GM21576 (cell line): ENCODE measurements around the gene TMCO6.
"Not testable (repeated sequence)": the region's sequence is repeated elsewhere in the genome, so short reads cannot be mapped to it uniquely, and the experiment has no call there.

Experiments
- ATAC-seq: cut with Tn5 transposase; IDR thresholded peaks from one replicate; pipeline ENCODE4 v1.9.1; 2021; ENCODE audit warnings: mild to moderate bottlenecking, moderate library complexity; ENCODE audit not compliant: unreplicated experiment

The TMCO6 gene

DNA sequence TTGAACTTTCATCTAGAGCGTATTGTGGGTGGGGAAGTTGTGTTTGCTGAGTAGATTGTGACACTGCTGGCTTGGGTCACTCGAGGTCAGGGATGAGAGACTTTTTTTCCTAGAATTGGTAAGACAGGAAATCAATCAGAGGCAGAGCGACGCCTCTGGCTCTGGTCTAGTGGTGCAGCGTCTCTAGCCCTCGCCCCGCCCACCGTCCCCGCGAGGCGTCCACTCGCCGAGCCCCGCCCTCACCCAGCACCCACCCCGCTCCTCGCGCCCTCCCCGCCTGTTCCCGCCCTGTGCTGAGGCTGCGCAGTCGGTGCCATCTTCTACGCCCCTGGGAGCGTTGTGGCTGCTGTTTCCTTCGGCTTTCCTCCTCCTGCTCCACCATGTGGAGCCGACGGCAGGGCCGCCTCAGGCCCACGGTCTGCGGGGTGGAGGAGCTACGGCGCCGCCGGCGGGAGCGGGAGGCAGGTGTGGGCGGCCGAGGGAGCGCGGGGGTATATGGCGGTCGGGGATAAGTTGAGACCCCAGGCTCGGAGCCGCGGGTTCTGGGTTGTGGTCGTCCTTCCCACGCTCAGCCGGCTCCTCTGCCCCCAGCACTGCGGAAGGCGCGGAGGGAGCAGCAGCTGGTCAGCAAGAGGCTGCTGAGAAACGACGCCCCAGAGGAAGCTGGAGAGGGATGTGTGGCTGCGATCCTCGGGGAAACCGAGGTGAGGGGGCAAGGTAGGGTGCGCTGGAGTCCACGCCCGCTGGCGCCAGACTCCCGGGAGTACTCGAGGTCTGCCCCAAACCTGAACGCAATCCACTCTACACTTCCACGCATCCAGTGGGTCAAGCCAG lies at the start of gene TMCO6:
TMCO6 (plus strand) TSS at position 304 of the 834 bp plus-strand sequence; CDS start at position 381, 77 bp downstream.
- peak; percentile 89 for ATAC-seq

DNA sequence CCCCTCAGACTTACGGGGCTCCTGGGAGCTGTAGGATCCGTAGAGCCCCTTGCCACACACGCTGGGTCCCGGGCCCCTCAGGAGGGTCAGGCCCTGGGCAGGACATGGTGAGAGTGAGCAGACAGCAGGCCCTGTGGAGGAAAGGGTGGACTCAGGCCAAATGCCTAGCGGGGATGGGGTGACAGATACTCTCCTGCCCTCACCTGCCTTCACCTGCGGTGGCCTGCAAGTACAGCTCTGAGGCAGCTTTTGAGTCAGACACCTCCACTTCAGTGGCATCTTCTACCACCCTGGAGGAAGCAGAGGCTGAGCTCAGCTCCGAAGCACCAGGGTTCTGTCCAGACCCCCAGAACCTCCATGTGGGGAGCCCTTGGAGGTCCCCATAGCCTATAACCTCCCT lies 48.4 kb upstream of the TMCO6 start:
- no peak for ATAC-seq

GRCh38 chr5:140591747-140592372 lies 47.4 kb upstream of the TMCO6 start:
- ATAC-seq, result no peak

GRCh38 chr5:140593070-140593469 lies 46.2 kb upstream of the TMCO6 start:
- not testable (repeated sequence) for ATAC-seq

- no peak for ATAC-seq
Observed at GRCh38 chr5:140594169-140594568, 45.1 kb upstream of the TMCO6 start.

DNA sequence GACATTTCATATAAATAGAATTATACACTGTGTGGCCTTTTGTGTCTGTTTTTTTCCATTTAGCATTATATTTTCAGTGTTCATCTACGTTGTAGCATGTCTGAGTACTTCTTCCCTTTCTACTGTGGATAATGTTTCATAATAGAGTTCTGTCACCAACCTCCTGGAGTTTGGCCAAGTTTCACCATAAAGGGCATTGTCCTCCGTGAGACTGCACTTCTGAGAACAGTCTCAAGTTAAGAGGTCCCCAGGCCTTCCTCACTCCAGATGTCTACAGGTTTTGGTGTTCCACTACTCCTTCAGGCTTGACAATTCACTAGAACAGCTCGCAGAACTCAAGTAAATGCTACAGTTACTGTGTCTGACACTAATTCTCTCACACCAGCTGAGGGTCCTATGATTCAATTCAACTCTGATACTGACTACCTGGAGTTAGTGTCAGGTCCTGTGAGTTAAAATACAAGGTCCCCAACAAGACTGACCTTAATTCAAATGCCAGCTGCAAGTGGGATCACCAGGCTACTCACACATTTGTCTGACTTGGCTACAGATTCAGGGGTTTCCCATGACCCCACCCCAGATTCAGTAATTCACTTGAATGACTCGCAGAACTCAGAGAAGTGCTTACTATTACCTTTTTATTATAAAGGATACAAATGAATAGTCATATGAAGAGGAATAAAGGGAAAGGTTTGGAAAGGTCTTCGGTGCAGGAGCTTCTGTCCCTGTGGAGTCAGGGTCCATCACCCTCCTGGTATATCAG lies 43.5 kb upstream of the TMCO6 start:
- ATAC-seq, result no peak

- ATAC-seq, result no peak
Observed at GRCh38 chr5:140596321-140596741, 42.9 kb upstream of the TMCO6 start.

DNA sequence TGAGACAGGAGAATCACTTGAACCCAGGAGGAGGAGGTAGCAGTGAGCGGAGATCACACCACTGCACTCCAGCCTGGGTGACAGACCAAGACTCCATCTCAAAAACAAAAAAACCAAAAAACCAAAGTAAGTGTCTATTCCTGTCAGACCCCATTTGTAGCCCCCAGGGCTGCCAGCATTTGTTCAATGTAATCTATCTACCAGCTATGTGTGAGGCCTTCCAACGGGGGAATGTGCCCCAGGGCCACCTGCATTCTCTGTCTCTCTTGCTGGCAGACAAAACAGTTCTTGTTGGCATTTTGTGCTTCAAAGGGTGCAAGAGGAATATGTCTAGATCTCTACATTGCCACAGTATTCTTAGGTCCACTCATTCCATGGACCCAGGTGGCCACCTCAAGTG lies 40.4 kb upstream of the TMCO6 start:
- no peak for ATAC-seq

DNA sequence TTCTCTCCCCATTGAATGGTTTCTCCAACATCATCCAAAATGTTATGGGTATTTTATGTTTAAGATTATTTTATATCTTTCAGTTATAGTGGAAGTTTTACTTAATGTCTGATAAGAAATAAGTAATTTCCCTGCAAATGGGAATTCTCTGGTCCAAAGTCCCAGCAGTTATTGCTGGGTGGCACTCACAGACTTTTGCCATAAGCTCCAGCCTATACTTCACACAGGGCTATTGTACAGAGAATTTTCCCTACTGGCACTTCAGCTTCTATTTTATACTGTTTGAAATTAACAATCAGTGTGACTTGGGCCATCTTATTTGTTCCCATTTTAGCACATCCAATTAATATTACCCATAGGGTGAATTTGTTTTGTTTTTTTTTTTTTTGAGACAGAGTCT lies 39.2 kb upstream of the TMCO6 start:
- no peak for ATAC-seq

GRCh38 chr5:140602147-140602546 lies 37.1 kb upstream of the TMCO6 start:
- no peak for ATAC-seq

- ATAC-seq, result not testable (repeated sequence)
Observed at GRCh38 chr5:140603446-140603698, 35.9 kb upstream of the TMCO6 start.

- ATAC-seq, result no peak
Observed at GRCh38 chr5:140603734-140604133, 35.5 kb upstream of the TMCO6 start.

DNA sequence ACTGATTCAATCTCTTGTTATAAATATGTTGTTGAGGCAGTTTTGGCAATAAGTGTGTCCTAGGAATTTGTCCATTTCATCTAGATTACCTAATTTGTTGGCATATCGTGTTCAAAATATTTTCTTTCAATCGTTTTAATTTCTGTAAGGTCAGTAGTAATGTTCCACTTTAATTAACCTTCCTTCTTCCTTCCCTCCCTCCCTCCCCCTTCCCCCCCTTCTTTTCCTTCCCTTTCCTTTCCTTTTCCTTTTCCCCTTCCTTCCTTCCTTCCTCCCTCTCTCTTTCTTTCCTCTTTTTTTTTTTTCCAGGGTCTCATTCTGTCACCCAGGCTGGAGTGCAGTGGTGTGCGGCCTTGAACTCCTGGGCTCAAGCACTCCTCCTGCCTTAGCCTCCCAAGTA lies 33.4 kb upstream of the TMCO6 start:
- no peak for ATAC-seq

- ATAC-seq, result no peak
Observed at GRCh38 chr5:140607031-140607430, 32.2 kb upstream of the TMCO6 start.

DNA sequence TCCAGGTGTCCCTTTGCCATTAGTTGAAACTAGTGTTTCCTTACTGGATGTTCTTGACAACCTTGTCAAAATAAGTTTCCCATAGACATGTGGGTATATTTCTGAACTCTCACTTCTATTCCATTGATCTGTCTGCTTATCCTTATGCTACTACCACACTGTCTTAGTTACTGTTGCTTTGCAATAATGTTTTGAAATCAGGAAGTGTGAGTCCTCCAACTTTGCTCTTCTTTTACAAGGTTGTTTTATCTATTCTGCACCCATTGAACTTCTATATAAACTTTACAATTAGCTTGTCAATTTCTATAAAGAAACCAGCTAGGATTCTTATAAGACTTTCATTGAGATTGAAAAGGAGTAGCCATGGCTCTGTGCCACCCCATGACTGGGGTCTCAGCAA lies 30.5 kb upstream of the TMCO6 start:
- no peak for ATAC-seq

- ATAC-seq, result no peak
Observed at GRCh38 chr5:140609126-140609525, 30.1 kb upstream of the TMCO6 start.

- ATAC-seq, result no peak
Observed at GRCh38 chr5:140611020-140611521, 28.2 kb upstream of the TMCO6 start.

DNA sequence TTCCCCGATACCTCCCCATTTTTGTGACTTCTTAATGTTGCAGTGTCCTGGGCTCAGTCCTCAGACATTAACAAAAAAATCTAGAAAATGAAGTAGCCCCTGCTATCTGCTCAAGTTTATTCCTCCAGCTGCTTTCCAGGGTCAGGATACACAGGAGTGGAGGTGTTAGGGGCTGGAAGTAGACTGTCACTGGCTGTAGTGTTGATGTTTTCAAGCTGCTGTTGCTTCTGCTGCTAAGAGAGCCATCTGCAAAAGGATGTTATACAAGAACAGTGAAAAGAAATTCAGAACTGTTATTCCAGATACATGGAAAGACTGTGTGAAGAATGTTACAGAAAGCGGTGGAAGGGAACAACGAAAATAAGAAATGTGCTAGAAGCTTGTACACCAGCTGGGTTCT lies 16.9 kb upstream of the TMCO6 start:
- no peak for ATAC-seq

GRCh38 chr5:140623061-140623460 lies 16.2 kb upstream of the TMCO6 start:
- ATAC-seq, result not testable (repeated sequence)

DNA sequence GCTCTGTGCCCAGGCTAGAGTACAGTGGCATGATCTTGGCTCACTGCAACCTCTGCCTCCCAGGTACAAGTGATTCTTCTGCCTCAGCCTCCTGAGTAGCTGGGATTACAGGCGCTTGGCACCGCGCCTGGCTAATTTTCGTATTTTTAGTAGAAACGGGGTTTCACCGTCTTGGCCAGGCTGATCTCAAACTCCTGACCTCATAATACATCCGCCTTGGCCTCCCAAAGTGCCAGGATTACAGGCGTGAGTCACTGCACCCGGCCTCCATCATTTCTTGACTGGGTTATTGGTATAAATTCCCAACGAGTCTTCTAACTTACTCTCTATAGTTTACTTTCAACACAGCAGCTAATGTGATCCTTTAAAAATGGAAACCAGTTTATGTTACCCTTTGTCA lies 14.4 kb upstream of the TMCO6 start:
- not testable (repeated sequence) for ATAC-seq

- ATAC-seq, result no peak
Observed at GRCh38 chr5:140627972-140628371, 11.3 kb upstream of the TMCO6 start.

- no peak for ATAC-seq
Observed at GRCh38 chr5:140628711-140629110, 10.5 kb upstream of the TMCO6 start.
